Breast epithelium (tissue), 4 donors: ENCODE results near the gene MAP3K14. TPM values are rescaled to one million over a fixed set of nuclear protein-coding genes. Genes with fewer than 3 reads are reported as not detected.

Source experiments
- DNase-seq, 2 donors: peaks; one replicate each; pipeline ENCODE4 v3.0.0-alpha.2; 2019; ENCODE audit warnings: low spot score in 2 of 2
- H3K27ac ChIP-seq, 2 donors: fragments of 200-600 bp; sonication (generic) in 1 of 2; one replicate each; pipeline ENCODE4 v1.5.1; 2016 to 2019; ENCODE audit warnings: mild to moderate bottlenecking in 1 of 2
- H3K27me3 ChIP-seq, 2 donors: fragments of 200-600 bp; sonication (generic) in 1 of 2; one replicate each; pipeline versions ENCODE4 v1.5.1 to v1.6.0; 2017 to 2019; ENCODE audit warnings: control low read depth in 1 of 2, mild to moderate bottlenecking in 1 of 2
- H3K36me3 ChIP-seq: fragments of 200-600 bp; one replicate; pipeline ENCODE4 v1.5.1; 2019
- H3K4me1 ChIP-seq, 2 donors: fragments of 200-600 bp; sonication (generic); one replicate each; pipeline ENCODE4 v1.5.1; 2016 to 2019; ENCODE audit warnings: control low read depth in 1 of 2
- H3K4me3 ChIP-seq, 3 donors: fragments of 200-600 bp; sonication (generic); 1 replicate in 2 of 3; 2 replicates in 1 of 3; pipeline ENCODE4 v1.5.1; 2016 to 2019; ENCODE audit warnings: mild to moderate bottlenecking in 3 of 3, moderate library complexity in 2 of 3
- H3K9me3 ChIP-seq, 2 donors: fragments of 200-600 bp; sonication (generic) in 1 of 2; one replicate each; pipeline ENCODE4 v1.5.1; 2016 to 2019; ENCODE audit warnings: control low read depth in 1 of 2
- CTCF ChIP-seq, 3 donors: fragments of 450-650 bp; IDR thresholded peaks; one replicate each; pipeline ENCODE4 v1.5.1; 2016 to 2017; ENCODE audit warnings: antibody characterized with exemption in 3 of 3, mild to moderate bottlenecking in 3 of 3, moderate library complexity in 3 of 3
- POLR2A ChIP-seq: fragments of 450-650 bp; IDR thresholded peaks from one replicate; pipeline ENCODE4 v1.6.1; 2016; ENCODE audit warnings: antibody characterized with exemption, mild to moderate bottlenecking, moderate library complexity
- POLR2AphosphoS5 ChIP-seq, 3 donors: sonication (generic); formaldehyde crosslinking; IDR thresholded peaks; one replicate each; pipeline ENCODE4 v1.6.1; 2017; ENCODE audit warnings: antibody characterized with exemption in 3 of 3
- intact Hi-C: fragments of 100-400 bp; cut with DNase I; formaldehyde crosslinking; loops from one replicate; pipeline ENCODE4 v1.15.1; 2023; ENCODE audit warnings: low total_unique reads
- total RNA-seq, 3 donors: library from RNA; depleted of rRNA; stranded (reverse); fragments of >200 nt; gene quantifications; one replicate each; pipeline ENCODE4 v1.1.0, GENCODE V29; 2016

MAP3K14 gene
- 10 to 100 TPM in 1 of 3 donors, 1 to 10 TPM in 2; 4.3 to 12.3 (median 6.9) TPM for total RNA-seq

- Histone ChIP-seq H3K27me3 (no peaks in the 10 kb centered on the region), H3K4me1 (peaks cover 14 to 53% of the 10 kb centered on the region in 2 donors), H3K27ac (peak within 1 kb of the TSS; percentile 97), H3K4me3 (peak within 1 kb of the TSS; percentile 68 to 87 (median 82)), H3K36me3 (no peaks in the 10 kb centered on the region), H3K9me3 (no peaks in the 10 kb centered on the region)
- intact Hi-C loops: no loop called here
- TF ChIP-seq POLR2AphosphoS5 (IDR thresholded peaks at IDR 0.05) (peak in 2 of 3 donors; percentile 11 to 70), CTCF (IDR thresholded peaks at IDR 0.05) (peak; percentile 4 to 18 (median 8)), POLR2A (no peak)
- peak; percentile 65 to 71 for DNase-seq
Measured at GRCh38 chr17:45316434-45317110, at the start of gene MAP3K14. TSS of gene MAP3K14 (minus strand) at chr17:45317020. CDS start at chr17:45290745, 26,275 bp downstream.

DNA sequence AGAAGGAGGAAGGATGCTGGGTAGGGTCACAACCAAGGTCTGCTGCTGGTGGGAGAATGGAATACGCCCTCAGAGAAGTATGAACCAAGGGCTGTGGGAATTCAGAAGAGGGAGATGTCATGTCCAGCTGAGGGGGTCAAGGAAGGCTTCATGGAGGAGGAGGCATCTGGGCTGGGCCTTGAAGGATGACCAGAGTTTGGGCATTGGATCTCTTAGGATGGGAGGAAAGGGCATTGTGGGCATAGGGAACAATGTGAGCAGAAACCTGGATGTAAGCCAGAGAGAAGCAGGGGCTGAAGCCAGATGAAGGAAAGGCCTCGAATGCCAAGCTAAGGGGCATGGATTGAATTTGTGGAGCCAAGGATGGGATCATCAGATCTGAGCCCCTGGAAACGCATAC is 49.2 kb upstream of the MAP3K14 start:
- intact Hi-C loops: no loop called here
- no peak overlapping the region for H3K4me3 ChIP-seq
- no peak for TF ChIP-seq POLR2AphosphoS5 (IDR thresholded peaks at IDR 0.05)
- TF ChIP-seq POLR2A: no peak
- no peak for TF ChIP-seq CTCF (IDR thresholded peaks at IDR 0.05)
- H3K36me3 ChIP-seq: no peaks in the 10 kb centered on the region
- no peak for DNase-seq
- H3K9me3 ChIP-seq: no peaks in the 10 kb centered on the region
- no peaks in the 10 kb centered on the region for H3K4me1 ChIP-seq
- no peaks in the 10 kb centered on the region for H3K27me3 ChIP-seq
- no peak overlapping the region for H3K27ac ChIP-seq

GRCh38 chr17:45364531-45365390 is 47.9 kb upstream of the MAP3K14 start:
- no peak for TF ChIP-seq POLR2A
- no peaks in the 10 kb centered on the region for H3K9me3 ChIP-seq
- no peak overlapping the region for H3K4me3 ChIP-seq
- H3K27me3 ChIP-seq: no peaks in the 10 kb centered on the region
- no peaks in the 10 kb centered on the region for H3K4me1 ChIP-seq
- no peak overlapping the region for H3K27ac ChIP-seq
- DNase-seq: peak in 1 of 2 donors; percentile 42
- no peaks in the 10 kb centered on the region for H3K36me3 ChIP-seq
- intact Hi-C loops: no loop called here

GRCh38 chr17:45363498-45363897 is 46.7 kb upstream of the MAP3K14 start:
- Histone ChIP-seq H3K36me3 (no peaks in the 10 kb centered on the region), H3K9me3 (no peaks in the 10 kb centered on the region), H3K4me3 (no peak overlapping the region), H3K27me3 (no peaks in the 10 kb centered on the region), H3K4me1 (no peaks in the 10 kb centered on the region), H3K27ac (no peak overlapping the region)
- peak in 1 of 2 donors; percentile 24 for DNase-seq
- TF ChIP-seq CTCF (IDR thresholded peaks at IDR 0.05) (no peak), POLR2AphosphoS5 (IDR thresholded peaks at IDR 0.05) (no peak), POLR2A (no peak)
- intact Hi-C loops: no loop called here

DNA sequence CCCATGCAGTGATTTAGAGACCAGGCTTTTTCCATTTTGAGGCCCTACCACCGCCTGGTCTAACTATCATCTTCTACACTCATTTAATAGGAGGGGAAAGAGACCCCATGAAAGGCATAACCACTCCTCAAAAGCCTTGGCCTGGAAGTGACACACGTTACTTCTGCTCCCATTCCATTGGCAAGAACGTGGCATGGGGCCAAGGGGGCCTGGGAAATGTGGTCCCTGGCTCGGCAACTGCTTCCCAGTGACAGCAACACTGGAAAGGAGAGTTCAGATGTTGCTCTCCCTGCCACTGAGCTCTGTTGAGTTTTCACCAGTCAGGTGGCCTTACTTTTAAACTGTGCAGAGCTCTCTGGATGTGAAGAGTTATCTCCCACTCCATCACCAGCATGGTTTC is 45.2 kb upstream of the MAP3K14 start:
- peak in 1 of 2 donors; percentile 37 for DNase-seq
- H3K4me1 ChIP-seq: no peaks in the 10 kb centered on the region
- H3K27me3 ChIP-seq: no peaks in the 10 kb centered on the region
- no peak overlapping the region for H3K4me3 ChIP-seq
- intact Hi-C loops: no loop called here
- no peaks in the 10 kb centered on the region for H3K9me3 ChIP-seq
- no peaks in the 10 kb centered on the region for H3K36me3 ChIP-seq
- TF ChIP-seq CTCF (IDR thresholded peaks at IDR 0.05) (no peak), POLR2AphosphoS5 (IDR thresholded peaks at IDR 0.05) (no peak), POLR2A (no peak)
- H3K27ac ChIP-seq: no peak overlapping the region
